Measurements from ENCODE around the gene LRFN5. TPM values are rescaled to one million over a fixed set of nuclear protein-coding genes. Genes with fewer than 3 reads are reported as not detected.

The LRFN5 gene
- polyA plus RNA-seq, 4 donors, result 0.35 to 0.76 TPM; not detected in 2

DNA sequence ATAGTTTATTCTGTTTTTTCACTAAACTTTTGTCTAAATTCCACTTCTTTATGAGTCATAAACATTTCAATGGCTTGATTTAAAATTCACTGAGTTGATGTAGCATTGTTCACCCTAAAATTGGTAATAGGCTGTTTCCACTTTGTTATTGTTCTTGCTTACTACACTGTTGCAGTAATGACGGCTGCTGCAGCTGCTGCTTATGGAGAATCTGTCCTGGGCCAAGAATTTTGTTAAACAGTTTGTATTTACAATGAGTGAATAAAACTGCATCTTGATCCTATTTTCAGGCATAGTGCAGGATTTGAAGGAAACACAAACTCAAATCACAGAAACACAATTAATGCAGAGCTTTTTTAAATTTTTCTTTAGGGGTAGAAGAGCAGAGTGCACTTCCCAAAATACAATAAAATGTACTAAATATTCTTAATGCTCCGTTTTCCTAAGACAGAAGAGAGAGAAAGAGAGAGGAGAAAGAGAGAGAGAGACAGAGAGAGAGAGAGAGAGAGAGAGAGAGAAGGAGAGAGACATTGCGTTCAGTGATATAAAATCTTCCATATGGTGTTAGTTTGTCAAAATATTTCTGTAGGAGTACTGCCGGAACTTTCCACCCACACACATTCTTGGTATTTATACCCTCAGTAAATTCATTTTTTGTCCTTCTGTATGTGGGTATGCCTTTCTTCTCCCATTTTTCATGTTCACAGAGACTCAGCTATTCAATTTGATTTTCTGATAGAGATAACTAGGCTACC is 266.4 kb downstream of the LRFN5 start:
- no peak for FAIRE-seq

DNA sequence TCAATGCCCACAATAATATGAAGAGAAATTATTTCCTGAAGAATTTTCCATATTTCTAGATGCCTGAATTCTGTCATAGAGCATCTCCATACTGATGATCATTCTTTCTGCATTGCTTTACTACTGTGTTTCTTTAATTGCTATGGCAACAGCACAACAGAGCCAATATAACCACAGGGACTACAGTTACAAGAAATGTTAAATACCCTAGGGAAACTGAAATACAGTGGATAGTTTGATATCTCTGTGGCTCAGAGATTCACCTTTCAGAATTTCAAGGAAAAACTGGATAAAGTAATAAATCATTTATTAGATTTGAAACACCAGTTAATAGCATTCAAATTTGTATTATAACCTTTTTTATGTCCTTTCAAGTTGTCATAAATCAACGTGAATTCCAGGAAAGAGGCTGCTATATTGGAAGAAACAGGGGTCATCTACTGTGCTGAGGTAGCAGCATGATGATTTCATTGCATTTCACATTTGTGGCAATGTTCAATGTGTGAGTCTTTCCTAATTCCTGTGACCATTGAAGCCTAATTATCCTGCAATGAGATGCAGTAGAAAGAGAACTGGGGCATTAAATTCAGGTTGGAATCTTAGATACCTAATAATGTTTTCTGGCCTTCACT is 267.1 kb downstream of the LRFN5 start:
- Histone ChIP-seq H3K4me1 (ENCODE audit: control insufficient read depth in 3 of 3, insufficient read depth in 2 of 3, low read depth in 1 of 3, low read length in 2 of 3) (no peaks in the 10 kb centered on the region), H3K36me3 (ENCODE audit: control insufficient read depth in 3 of 3, insufficient read depth in 2 of 3, low read depth in 1 of 3, low read length in 3 of 3) (no peaks in the 10 kb centered on the region), H3K27ac (ENCODE audit: low read depth in 1 of 3, low read length in 2 of 3) (no peak overlapping the region), H3K9me3 (ENCODE audit: control insufficient read depth in 2 of 2, insufficient read depth in 1 of 2, low read depth in 1 of 2, low read length in 1 of 2) (no peaks in the 10 kb centered on the region), H3K27me3 (ENCODE audit: control insufficient read depth in 3 of 3, insufficient read depth in 3 of 3, low read length in 3 of 3) (no peaks in the 10 kb centered on the region), H3K4me3 (ENCODE audit: low read depth in 1 of 3, low read length in 3 of 3) (no peak overlapping the region)
- WGBS, 3 donors, result 28 to 38% (median 37%) methylated on average over 1 of the region's 1 CpG
- no peak for DNase-seq
- FAIRE-seq, result no peak

More for the DNA sequence above, 266.4 kb downstream of the LRFN5 start:
- Histone ChIP-seq H3K27ac (ENCODE audit: low read depth in 1 of 3, low read length in 2 of 3) (no peak overlapping the region), H3K36me3 (ENCODE audit: control insufficient read depth in 3 of 3, insufficient read depth in 2 of 3, low read depth in 1 of 3, low read length in 3 of 3) (no peaks in the 10 kb centered on the region), H3K4me1 (ENCODE audit: control insufficient read depth in 3 of 3, insufficient read depth in 2 of 3, low read depth in 1 of 3, low read length in 2 of 3) (no peaks in the 10 kb centered on the region), H3K27me3 (ENCODE audit: control insufficient read depth in 3 of 3, insufficient read depth in 3 of 3, low read length in 3 of 3) (no peaks in the 10 kb centered on the region), H3K9me3 (ENCODE audit: control insufficient read depth in 2 of 2, insufficient read depth in 1 of 2, low read depth in 1 of 2, low read length in 1 of 2) (no peaks in the 10 kb centered on the region), H3K4me3 (ENCODE audit: low read depth in 1 of 3, low read length in 3 of 3) (no peak overlapping the region)
- peak in 1 of 2 donors; percentile 3 for DNase-seq
- 50 to 70% (median 67%) methylated on average over 4 of the region's 4 CpGs for WGBS, 3 donors

DNA sequence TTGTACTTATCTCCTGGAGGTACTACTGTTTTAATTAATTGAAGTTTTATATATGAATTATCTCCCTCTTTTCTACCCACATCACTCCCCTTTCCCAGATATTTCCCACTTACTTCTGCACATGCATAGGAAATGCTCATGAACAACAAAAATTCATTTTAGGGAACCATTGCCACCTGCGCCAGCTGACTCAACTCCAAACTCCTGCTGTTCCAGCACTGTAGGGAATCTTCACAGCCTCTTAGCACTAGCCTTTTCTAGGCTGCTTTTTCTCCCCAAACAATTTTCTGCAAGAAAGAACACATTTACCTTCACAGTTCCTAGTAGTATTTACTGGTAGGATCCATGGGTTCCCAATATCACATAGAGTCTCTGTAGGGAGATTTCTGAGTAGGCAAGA is 268.4 kb downstream of the LRFN5 start:
- Histone ChIP-seq H3K27me3 (ENCODE audit: control insufficient read depth in 3 of 3, insufficient read depth in 3 of 3, low read length in 3 of 3) (no peaks in the 10 kb centered on the region), H3K36me3 (ENCODE audit: control insufficient read depth in 3 of 3, insufficient read depth in 2 of 3, low read depth in 1 of 3, low read length in 3 of 3) (no peaks in the 10 kb centered on the region), H3K4me1 (ENCODE audit: control insufficient read depth in 3 of 3, insufficient read depth in 2 of 3, low read depth in 1 of 3, low read length in 2 of 3) (no peaks in the 10 kb centered on the region), H3K27ac (ENCODE audit: low read depth in 1 of 3, low read length in 2 of 3) (no peak overlapping the region), H3K9me3 (ENCODE audit: control insufficient read depth in 2 of 2, insufficient read depth in 1 of 2, low read depth in 1 of 2, low read length in 1 of 2) (no peaks in the 10 kb centered on the region), H3K4me3 (ENCODE audit: low read depth in 1 of 3, low read length in 3 of 3) (no peak overlapping the region)
- WGBS, 3 donors, result 83 to 91% (median 88%) methylated on average over 1 of the region's 1 CpG
- DNase-seq (no peak), FAIRE-seq (no peak)

DNA sequence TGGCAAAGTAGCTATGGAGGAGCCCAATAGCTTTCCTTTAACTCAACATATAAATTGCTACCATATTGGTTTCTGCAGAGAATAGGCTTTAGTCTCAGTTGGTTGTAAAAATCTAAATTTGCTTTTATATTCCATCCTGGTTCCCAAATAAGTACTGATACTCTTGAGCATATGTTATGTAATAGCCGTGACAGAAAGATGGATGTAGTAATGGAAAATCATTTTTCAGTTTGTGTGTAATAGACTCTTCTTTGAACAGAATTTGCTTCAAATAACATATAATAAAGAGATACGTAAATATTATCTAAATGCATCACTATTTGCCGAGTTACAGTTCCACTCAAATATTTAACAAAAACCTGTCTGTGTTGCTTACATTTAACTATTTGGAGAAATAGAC is 271.6 kb downstream of the LRFN5 start:
- Histone ChIP-seq H3K4me3 (ENCODE audit: low read depth in 1 of 3, low read length in 3 of 3) (no peak overlapping the region), H3K4me1 (ENCODE audit: control insufficient read depth in 3 of 3, insufficient read depth in 2 of 3, low read depth in 1 of 3, low read length in 2 of 3) (no peaks in the 10 kb centered on the region), H3K9me3 (ENCODE audit: control insufficient read depth in 2 of 2, insufficient read depth in 1 of 2, low read depth in 1 of 2, low read length in 1 of 2) (no peaks in the 10 kb centered on the region), H3K27me3 (ENCODE audit: control insufficient read depth in 3 of 3, insufficient read depth in 3 of 3, low read length in 3 of 3) (no peaks in the 10 kb centered on the region), H3K27ac (ENCODE audit: low read depth in 1 of 3, low read length in 2 of 3) (no peak overlapping the region), H3K36me3 (ENCODE audit: control insufficient read depth in 3 of 3, insufficient read depth in 2 of 3, low read depth in 1 of 3, low read length in 3 of 3) (no peaks in the 10 kb centered on the region)
- 84 to 86% (median 86%) methylated on average over 3 of the region's 3 CpGs for WGBS, 3 donors
- no peak for DNase-seq
- FAIRE-seq, result no peak

DNA sequence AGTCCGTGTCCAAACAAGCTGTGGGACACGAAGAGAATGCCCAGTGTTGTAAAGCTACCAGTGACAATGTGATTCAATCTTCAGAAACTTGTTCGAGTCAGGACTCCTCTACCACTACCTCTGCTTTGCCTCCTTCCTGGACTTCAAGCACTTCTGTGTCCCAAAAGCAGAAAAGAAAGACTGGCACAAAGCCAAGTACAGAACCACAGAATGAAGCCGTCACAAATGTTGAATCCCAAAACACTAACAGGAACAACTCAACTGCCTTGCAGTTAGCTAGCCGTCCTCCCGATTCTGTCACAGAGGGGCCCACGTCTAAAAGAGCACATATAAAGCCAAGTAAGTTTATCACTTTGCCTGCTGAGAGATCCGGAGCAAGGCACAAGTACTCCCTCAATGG is 284.9 kb downstream of the LRFN5 start:
- Histone ChIP-seq H3K4me1 (ENCODE audit: control insufficient read depth in 3 of 3, insufficient read depth in 2 of 3, low read depth in 1 of 3, low read length in 2 of 3) (no peaks in the 10 kb centered on the region), H3K4me3 (ENCODE audit: low read depth in 1 of 3, low read length in 3 of 3) (no peak overlapping the region), H3K9me3 (ENCODE audit: control insufficient read depth in 2 of 2, insufficient read depth in 1 of 2, low read depth in 1 of 2, low read length in 1 of 2) (no peaks in the 10 kb centered on the region), H3K36me3 (ENCODE audit: control insufficient read depth in 3 of 3, insufficient read depth in 2 of 3, low read depth in 1 of 3, low read length in 3 of 3) (no peaks in the 10 kb centered on the region), H3K27ac (ENCODE audit: low read depth in 1 of 3, low read length in 2 of 3) (no peak overlapping the region), H3K27me3 (ENCODE audit: control insufficient read depth in 3 of 3, insufficient read depth in 3 of 3, low read length in 3 of 3) (no peaks in the 10 kb centered on the region)
- no peak for DNase-seq
- no peak for FAIRE-seq
- 64 to 85% (median 82%) methylated on average over 8 of the region's 8 CpGs for WGBS, 3 donors

DNA sequence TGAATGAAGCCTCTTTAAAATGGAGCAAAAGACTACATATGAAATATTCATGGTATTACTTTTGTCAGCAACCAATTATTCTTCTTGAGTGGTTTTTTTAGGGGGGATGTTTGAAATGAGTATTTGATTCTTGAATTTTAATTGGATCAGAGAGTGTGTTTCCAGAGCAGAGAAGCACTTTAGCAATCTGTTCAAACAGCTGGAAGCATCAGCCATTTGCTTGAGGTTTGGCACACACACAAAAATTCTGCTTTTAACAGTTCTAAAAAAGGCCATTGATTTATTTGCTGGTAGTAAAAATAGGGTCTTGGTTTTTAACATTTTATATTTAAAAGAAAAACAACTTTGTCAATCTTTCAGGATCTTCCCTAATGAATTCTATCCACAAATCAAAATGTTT is 292.7 kb downstream of the LRFN5 start:
- H3K9me3 ChIP-seq (ENCODE audit: control insufficient read depth in 2 of 2, insufficient read depth in 1 of 2, low read depth in 1 of 2, low read length in 1 of 2), result no peaks in the 10 kb centered on the region
- H3K36me3 ChIP-seq (ENCODE audit: control insufficient read depth in 3 of 3, insufficient read depth in 2 of 3, low read depth in 1 of 3, low read length in 3 of 3), result no peaks in the 10 kb centered on the region
- DNase-seq (no peak), FAIRE-seq (no peak)
- H3K4me1 ChIP-seq (ENCODE audit: control insufficient read depth in 3 of 3, insufficient read depth in 2 of 3, low read depth in 1 of 3, low read length in 2 of 3), result no peaks in the 10 kb centered on the region
- H3K27me3 ChIP-seq (ENCODE audit: control insufficient read depth in 3 of 3, insufficient read depth in 3 of 3, low read length in 3 of 3), result no peaks in the 10 kb centered on the region
- no peak overlapping the region for H3K4me3 ChIP-seq (ENCODE audit: low read depth in 1 of 3, low read length in 3 of 3)
- H3K27ac ChIP-seq (ENCODE audit: low read depth in 1 of 3, low read length in 2 of 3), result no peak overlapping the region

DNA sequence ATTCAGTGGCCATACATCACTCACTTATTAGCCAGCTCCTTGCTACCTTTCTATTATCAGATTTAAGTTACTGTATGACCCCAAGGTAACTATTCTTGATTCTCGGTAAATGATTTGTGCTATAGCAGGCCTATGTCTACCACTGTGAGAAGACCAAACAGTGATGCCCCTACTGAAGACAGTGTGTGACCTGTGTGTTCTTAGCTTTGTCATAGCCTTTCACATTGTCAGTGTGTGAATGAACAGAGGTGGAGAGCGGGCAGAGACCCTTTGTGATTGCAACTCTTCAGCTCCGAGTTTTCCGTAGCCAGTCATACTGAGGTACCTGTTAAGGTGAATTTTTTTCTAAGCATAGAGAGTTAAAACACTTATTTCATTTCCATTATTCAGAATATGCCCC is 294.0 kb downstream of the LRFN5 start:
- H3K4me1 ChIP-seq (ENCODE audit: control insufficient read depth in 3 of 3, insufficient read depth in 2 of 3, low read depth in 1 of 3, low read length in 2 of 3), result no peaks in the 10 kb centered on the region
- no peak overlapping the region for H3K27ac ChIP-seq (ENCODE audit: low read depth in 1 of 3, low read length in 2 of 3)
- H3K4me3 ChIP-seq (ENCODE audit: low read depth in 1 of 3, low read length in 3 of 3), result no peak overlapping the region
- no peaks in the 10 kb centered on the region for H3K36me3 ChIP-seq (ENCODE audit: control insufficient read depth in 3 of 3, insufficient read depth in 2 of 3, low read depth in 1 of 3, low read length in 3 of 3)
- no peaks in the 10 kb centered on the region for H3K27me3 ChIP-seq (ENCODE audit: control insufficient read depth in 3 of 3, insufficient read depth in 3 of 3, low read length in 3 of 3)
- 78 to 88% (median 83%) methylated on average over 4 of the region's 4 CpGs for WGBS, 3 donors
- no peaks in the 10 kb centered on the region for H3K9me3 ChIP-seq (ENCODE audit: control insufficient read depth in 2 of 2, insufficient read depth in 1 of 2, low read depth in 1 of 2, low read length in 1 of 2)
- FAIRE-seq, result no peak
- DNase-seq, result no peak

DNA sequence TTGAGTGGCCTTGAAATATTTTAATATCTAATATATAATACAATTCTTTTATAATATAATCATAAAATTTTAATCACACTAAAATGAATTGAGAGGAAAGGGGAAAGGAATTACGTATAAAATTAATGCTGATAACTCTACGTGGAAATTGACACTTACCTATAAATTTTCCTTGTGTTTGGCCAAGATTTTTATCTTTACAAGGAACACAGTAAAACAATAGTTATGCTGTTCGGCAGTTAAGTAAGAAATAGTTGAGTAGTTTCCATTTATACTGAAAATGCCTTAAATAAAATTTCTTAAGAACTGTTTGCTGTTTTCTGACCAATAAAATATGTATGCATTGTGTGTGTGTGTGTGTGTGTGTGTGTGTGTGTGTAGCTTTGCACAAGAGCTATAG is 294.4 kb downstream of the LRFN5 start:
- no peaks in the 10 kb centered on the region for H3K4me1 ChIP-seq (ENCODE audit: control insufficient read depth in 3 of 3, insufficient read depth in 2 of 3, low read depth in 1 of 3, low read length in 2 of 3)
- DNase-seq, result no peak
- no peaks in the 10 kb centered on the region for H3K9me3 ChIP-seq (ENCODE audit: control insufficient read depth in 2 of 2, insufficient read depth in 1 of 2, low read depth in 1 of 2, low read length in 1 of 2)
- FAIRE-seq, result no peak
- no peak overlapping the region for H3K4me3 ChIP-seq (ENCODE audit: low read depth in 1 of 3, low read length in 3 of 3)
- H3K27ac ChIP-seq (ENCODE audit: low read depth in 1 of 3, low read length in 2 of 3), result no peak overlapping the region
- WGBS, 3 donors, result 29 to 40% (median 37%) methylated on average over 3 of the region's 3 CpGs
- H3K36me3 ChIP-seq (ENCODE audit: control insufficient read depth in 3 of 3, insufficient read depth in 2 of 3, low read depth in 1 of 3, low read length in 3 of 3), result no peaks in the 10 kb centered on the region
- H3K27me3 ChIP-seq (ENCODE audit: control insufficient read depth in 3 of 3, insufficient read depth in 3 of 3, low read length in 3 of 3), result no peaks in the 10 kb centered on the region
